ENCODE data around the gene MIS18A. TPM values are rescaled to one million over a fixed set of nuclear protein-coding genes. Genes with fewer than 3 reads are reported as not detected.

Gene MIS18A
- total and polyA plus RNA-seq, 2 experiments from 2014 or later: 6.7 to 12.6 TPM

GRCh38 chr21:32282992-32283391 lies 4.1 kb upstream of the MIS18A start:
- H3K27ac ChIP-seq: no peak overlapping the region
- no peaks in the 10 kb centered on the region for H3K27me3 ChIP-seq (replicated peaks; ENCODE audit: insufficient read depth)
- TF ChIP-seq EZH2 (IDR thresholded peaks at IDR 0.05; ENCODE audit: insufficient read depth, poor library complexity, severe bottlenecking): no peak
- TF ChIP-seq EZH2phosphoT487 (IDR thresholded peaks at IDR 0.05; ENCODE audit: insufficient read depth, low read depth): no peak
- 89 to 92% methylated on average over 6 of the region's 6 CpGs for WGBS, 2 experiments (ENCODE audit: low coverage in 1 of 2, low lambda C conversion rate in 2 of 2, missing lambda C conversion rate in 2 of 2)
- no peaks in the 10 kb centered on the region for H4K20me1 ChIP-seq (ENCODE audit: insufficient read depth)
- no peaks in the 10 kb centered on the region for H3K36me3 ChIP-seq (ENCODE audit: low read depth)
- no peaks in the 10 kb centered on the region for H3K9me3 ChIP-seq (ENCODE audit: low read depth)
- H3K9me2 ChIP-seq (ENCODE audit: insufficient read depth): no peaks in the 10 kb centered on the region
- no peak overlapping the region for H3K9ac ChIP-seq
- no peak for DNase-seq
- 0 out of 2 replicates have a peak, but pooled peaks cover 1% of the 10 kb centered on the region for H3K4me1 ChIP-seq (ENCODE audit: insufficient read depth)
- no peak overlapping the region for H3K4me3 ChIP-seq
- no peak overlapping the region for H2AFZ ChIP-seq
- in situ Hi-C loops (cut with MboI): no loop called here
- no peak overlapping the region for H3K4me2 ChIP-seq (ENCODE audit: unreplicated experiment)
- peaks cover 5% of the 10 kb centered on the region; the same call in 1 of the 2 replicates for H3F3A ChIP-seq (ENCODE audit: insufficient read depth)
- peaks cover 5% of the 10 kb centered on the region for H3K79me2 ChIP-seq (ENCODE audit: insufficient read depth)

GRCh38 chr21:32281531-32281930 lies 2.7 kb upstream of the MIS18A start:
- Histone ChIP-seq H4K20me1 (ENCODE audit: insufficient read depth) (no peaks in the 10 kb centered on the region), H3K9me2 (ENCODE audit: insufficient read depth) (no peaks in the 10 kb centered on the region), H3K27me3 (replicated peaks; ENCODE audit: insufficient read depth) (no peaks in the 10 kb centered on the region), H3K9me3 (ENCODE audit: low read depth) (no peaks in the 10 kb centered on the region), H2AFZ (no peak overlapping the region), H3K27ac (no peak overlapping the region), H3K9ac (no peak overlapping the region), H3K36me3 (ENCODE audit: low read depth) (no peaks in the 10 kb centered on the region), H3K4me1 (ENCODE audit: insufficient read depth) (0 out of 2 replicates have a peak, but pooled peaks cover 6% of the 10 kb centered on the region), H3K4me2 (ENCODE audit: unreplicated experiment) (no peak overlapping the region), H3F3A (ENCODE audit: insufficient read depth) (peaks cover 5% of the 10 kb centered on the region; the same call in 1 of the 2 replicates), H3K4me3 (no peak overlapping the region), H3K79me2 (ENCODE audit: insufficient read depth) (peaks cover 20% of the 10 kb centered on the region)
- no peak for DNase-seq
- no peak for TF ChIP-seq EZH2phosphoT487 (IDR thresholded peaks at IDR 0.05; ENCODE audit: insufficient read depth, low read depth)
- no peak for TF ChIP-seq EZH2 (IDR thresholded peaks at IDR 0.05; ENCODE audit: insufficient read depth, poor library complexity, severe bottlenecking)
- in situ Hi-C loops (cut with MboI): no loop called here
- 91 to 93% methylated on average over 7 of the region's 7 CpGs for WGBS, 2 experiments (ENCODE audit: low coverage in 1 of 2, low lambda C conversion rate in 2 of 2, missing lambda C conversion rate in 2 of 2)

- peak overlapping the region; percentile 75 for H2AFZ ChIP-seq
- H3K9me2 ChIP-seq (ENCODE audit: insufficient read depth): no peaks in the 10 kb centered on the region
- no peaks in the 10 kb centered on the region for H4K20me1 ChIP-seq (ENCODE audit: insufficient read depth)
- H3K27ac ChIP-seq: peak overlapping the region; percentile 55
- H3K9me3 ChIP-seq (ENCODE audit: low read depth): no peaks in the 10 kb centered on the region
- TF ChIP-seq EZH2 (IDR thresholded peaks at IDR 0.05; ENCODE audit: insufficient read depth, poor library complexity, severe bottlenecking): no peak
- no peak for TF ChIP-seq EZH2phosphoT487 (IDR thresholded peaks at IDR 0.05; ENCODE audit: insufficient read depth, low read depth)
- H3K79me2 ChIP-seq (ENCODE audit: insufficient read depth): peaks cover 29% of the 10 kb centered on the region
- H3F3A ChIP-seq (ENCODE audit: insufficient read depth): peaks cover 5% of the 10 kb centered on the region; the same call in 1 of the 2 replicates
- 1 to 2% methylated on average over 10 of the region's 10 CpGs for WGBS, 2 experiments (ENCODE audit: low coverage in 1 of 2, low lambda C conversion rate in 2 of 2, missing lambda C conversion rate in 2 of 2)
- peak overlapping the region; percentile 89 for H3K4me2 ChIP-seq (ENCODE audit: unreplicated experiment)
- no peaks in the 10 kb centered on the region; the same call in 1 of the 2 replicates for H3K36me3 ChIP-seq (ENCODE audit: low read depth)
- in situ Hi-C loops (cut with MboI): no loop called here
- H3K4me1 ChIP-seq (ENCODE audit: insufficient read depth): 0 out of 2 replicates have a peak, but pooled peaks cover 6% of the 10 kb centered on the region
- H3K27me3 ChIP-seq (replicated peaks; ENCODE audit: insufficient read depth): no peaks in the 10 kb centered on the region
- DNase-seq: no peak
- peak overlapping the region; percentile 86 for H3K9ac ChIP-seq
- peak overlapping the region; percentile 85 for H3K4me3 ChIP-seq
Measured at GRCh38 chr21:32279377-32279680, 480 bp upstream of the MIS18A start.

GRCh38 chr21:32278103-32278502 lies 746 bp downstream of the MIS18A start:
- Histone ChIP-seq H3K79me2 (ENCODE audit: insufficient read depth) (peaks cover 29% of the 10 kb centered on the region), H3K36me3 (ENCODE audit: low read depth) (no peaks in the 10 kb centered on the region; the same call in 1 of the 2 replicates), H3K4me2 (ENCODE audit: unreplicated experiment) (peak overlapping the region; percentile 63), H4K20me1 (ENCODE audit: insufficient read depth) (no peaks in the 10 kb centered on the region), H2AFZ (peak overlapping the region; percentile 84), H3K9me3 (ENCODE audit: low read depth) (no peaks in the 10 kb centered on the region), H3K9ac (peak overlapping the region; percentile 86), H3K4me3 (peak overlapping the region; percentile 85), H3K27me3 (replicated peaks; ENCODE audit: insufficient read depth) (no peaks in the 10 kb centered on the region), H3K27ac (peak overlapping the region; percentile 21; the same call in 1 of the 2 replicates), H3F3A (ENCODE audit: insufficient read depth) (peaks cover 5% of the 10 kb centered on the region; the same call in 1 of the 2 replicates), H3K4me1 (ENCODE audit: insufficient read depth) (0 out of 2 replicates have a peak, but pooled peaks cover 6% of the 10 kb centered on the region), H3K9me2 (ENCODE audit: insufficient read depth) (no peaks in the 10 kb centered on the region)
- DNase-seq: peak; percentile 51
- WGBS, 2 experiments (ENCODE audit: low coverage in 1 of 2, low lambda C conversion rate in 2 of 2, missing lambda C conversion rate in 2 of 2): 4 to 6% methylated on average over 9 of the region's 9 CpGs
- TF ChIP-seq EZH2phosphoT487 (IDR thresholded peaks at IDR 0.05; ENCODE audit: insufficient read depth, low read depth): no peak
- no peak for TF ChIP-seq EZH2 (IDR thresholded peaks at IDR 0.05; ENCODE audit: insufficient read depth, poor library complexity, severe bottlenecking)
- in situ Hi-C loops (cut with MboI): no loop called here

Measured in GM23248 (cell line).